Fibroblast of gingiva (primary cell): Measurements from ENCODE around the gene DEUP1.
"Not testable (repeated sequence)": the region's sequence is repeated elsewhere in the genome, so short reads cannot be mapped to it uniquely, and the experiment has no call there.

Experiments
- DNase-seq: peaks from one replicate; pipeline ENCODE4 v3.0.0-alpha.2; 2011; ENCODE audit warnings: low read depth

DEUP1 gene

DNA sequence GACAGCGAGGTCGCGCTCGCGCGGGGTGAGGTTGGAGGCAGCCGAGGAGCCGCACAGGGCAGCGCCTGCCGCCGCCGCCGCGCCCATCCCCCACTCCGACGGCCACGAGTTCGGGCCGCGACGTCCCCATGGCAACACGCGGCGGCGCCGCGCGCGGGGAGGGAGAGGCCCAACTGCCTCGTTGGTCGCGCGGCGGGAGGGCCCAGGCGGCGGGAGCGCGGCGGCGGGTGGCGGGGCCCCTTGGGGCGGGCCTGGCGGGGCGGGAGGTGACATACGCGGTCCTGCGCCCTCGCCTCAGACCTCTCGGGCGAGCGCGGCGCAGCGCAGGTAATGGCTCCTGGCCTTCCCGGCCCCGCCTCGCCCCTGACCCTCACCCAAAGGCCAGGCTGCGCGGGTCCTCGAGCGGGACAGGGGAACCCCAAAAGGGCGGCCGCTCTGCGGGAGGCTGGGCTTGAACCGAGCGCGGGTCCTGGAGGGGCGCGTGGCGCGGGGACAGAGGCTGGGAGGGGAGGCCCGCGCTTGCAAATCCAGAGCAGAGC, at the start of gene DEUP1:
Gene DEUP1, plus strand, starts transcription at position 297 of the 539 bp plus-strand sequence. CDS start 1,518 bp downstream, outside the sequence.
- DNase-seq: no peak

DNA sequence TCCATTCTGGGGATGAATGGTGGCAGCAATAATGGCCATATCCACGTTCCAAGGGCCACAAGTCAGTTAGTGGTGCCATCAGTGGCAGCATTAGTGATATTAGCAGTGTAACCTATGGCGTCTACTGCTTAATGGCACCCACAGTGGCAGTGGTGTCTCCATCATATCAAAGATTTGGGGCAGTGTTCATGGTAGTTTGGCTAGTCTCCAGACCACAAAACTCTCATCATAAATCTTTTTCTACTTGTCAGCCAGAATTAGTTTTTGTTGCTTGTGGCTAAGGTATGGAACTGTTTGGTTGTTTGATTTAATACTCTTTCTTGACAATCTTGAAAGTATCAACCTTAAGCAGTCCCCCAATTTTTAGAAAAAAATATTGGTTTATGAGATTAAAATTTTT, 45.1 kb upstream of the DEUP1 start:
- no peak for DNase-seq

- DNase-seq: no peak
These were observed 43.1 kb upstream of the DEUP1 start for GRCh38 chr11:93287434-93287833.

DNA sequence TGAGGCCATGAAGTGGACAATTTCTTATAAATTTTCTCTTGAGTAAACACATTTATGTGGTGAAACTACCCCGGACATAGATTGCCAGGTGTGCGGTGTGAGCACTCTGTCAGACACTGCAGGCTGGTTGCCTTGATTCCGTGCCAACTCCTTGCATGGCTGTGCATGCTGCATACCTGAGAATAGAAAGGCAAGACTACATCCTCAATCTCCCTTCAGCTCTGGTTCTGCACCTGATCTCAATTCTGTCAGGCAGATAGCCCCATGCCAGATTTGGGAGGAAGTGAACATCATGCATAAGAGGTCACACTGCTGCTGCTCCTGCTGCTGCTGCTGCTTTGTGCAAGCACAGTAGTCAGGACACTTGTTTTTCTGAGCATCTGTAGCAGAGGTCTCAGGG, 42.5 kb upstream of the DEUP1 start:
- DNase-seq: no peak

DNA sequence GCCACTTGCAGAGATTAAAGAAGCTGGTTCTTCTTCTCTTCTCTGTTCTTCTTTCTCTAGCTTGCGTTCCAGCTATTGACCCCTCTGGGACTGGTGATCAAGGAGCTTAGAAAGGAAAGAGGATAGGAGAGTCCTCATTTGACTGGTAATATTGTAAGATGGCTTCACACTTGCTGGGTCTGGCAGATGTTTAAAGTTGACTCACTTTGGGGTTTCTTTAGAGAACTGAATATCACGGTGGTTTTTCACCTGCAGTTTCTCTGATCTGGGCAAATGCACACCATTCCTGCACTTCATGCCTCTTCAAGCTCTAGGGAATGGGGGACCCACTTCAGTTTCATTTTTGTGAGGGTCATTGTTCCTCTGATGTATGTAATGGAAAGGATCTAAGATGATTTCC, 41.8 kb upstream of the DEUP1 start:
- no peak for DNase-seq

DNA sequence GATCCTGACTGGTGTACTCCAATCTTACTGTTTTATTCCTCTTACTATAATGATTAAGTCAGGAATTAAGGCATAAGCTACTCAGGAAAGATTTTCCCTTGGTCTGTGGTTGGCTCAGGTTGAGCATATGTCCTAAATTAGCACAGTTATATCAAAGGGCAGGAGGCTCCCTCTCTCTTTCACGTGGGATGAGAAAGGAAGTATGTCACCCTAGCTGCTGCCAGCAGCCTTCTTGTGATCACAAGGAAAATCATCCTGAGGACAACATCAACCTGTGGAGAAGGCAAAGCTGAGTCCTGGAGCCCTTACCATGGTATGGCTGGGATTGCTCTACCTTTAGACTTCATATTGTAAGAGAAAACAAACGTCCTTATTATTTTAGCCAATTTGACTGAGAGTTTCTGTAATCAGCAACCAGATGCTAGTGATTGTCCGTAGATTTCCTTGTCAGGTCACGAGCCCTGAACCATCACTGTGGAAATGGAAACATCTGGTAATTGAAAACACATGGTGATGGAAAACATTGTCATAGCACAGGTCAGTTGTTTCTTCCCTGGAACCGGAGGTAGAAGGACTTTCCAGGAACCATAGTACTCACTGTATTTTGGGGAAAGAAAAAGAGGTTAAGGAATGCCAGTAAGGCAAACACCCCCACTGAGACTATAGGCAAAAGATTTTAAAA, 40.6 kb upstream of the DEUP1 start:
- DNase-seq: no peak

GRCh38 chr11:93291110-93291509, 39.4 kb upstream of the DEUP1 start:
- no peak for DNase-seq

DNA sequence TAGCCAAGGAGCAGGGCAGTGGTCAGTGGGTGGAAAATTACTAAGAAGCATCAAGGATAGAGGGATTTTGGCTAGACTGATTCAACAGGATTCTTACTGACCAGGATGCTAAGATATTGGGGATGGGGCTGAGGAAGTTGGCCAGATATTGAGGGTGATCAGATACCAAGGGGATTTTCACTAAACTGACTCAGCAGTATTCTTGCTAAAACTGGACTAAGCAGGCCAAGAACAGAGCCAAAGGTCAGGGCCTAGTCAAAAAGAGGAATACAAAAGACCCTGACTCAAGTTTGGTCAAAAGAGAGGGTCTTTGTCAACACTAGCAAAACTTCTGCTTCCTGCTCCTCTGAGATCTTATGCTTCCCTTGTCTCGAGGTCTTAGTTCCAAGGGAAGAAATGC, 38.6 kb upstream of the DEUP1 start:
- no peak for DNase-seq

DNA sequence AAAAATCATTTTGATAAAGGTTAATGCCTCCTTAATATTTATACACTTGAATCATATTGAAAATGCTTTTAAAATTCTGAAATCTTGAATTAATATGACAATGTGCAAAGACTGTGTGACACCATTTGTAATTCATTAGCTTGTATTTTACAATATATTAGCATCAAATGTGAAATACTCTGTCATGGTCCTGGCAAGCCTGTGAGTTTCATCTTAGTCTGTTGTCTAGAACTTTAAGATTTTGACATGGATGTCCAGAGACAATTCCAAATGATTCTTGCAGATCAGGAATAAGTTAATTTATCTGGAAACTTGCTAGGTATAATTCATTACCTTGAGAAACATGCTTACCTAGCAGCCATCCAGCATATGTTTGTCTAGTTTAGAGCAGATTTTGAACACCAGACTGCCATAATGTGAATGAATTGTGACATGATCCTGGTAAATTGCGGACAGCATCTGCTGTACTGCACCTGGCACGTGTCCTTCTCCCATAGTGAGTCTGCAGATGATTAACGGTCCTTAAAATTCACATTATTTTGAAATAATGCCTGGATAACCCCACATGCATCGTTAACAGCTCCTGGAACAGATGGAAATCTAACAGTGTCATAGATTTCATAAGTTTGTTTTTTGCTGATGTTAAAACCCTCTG, 34.5 kb upstream of the DEUP1 start:
- no peak for DNase-seq

DNA sequence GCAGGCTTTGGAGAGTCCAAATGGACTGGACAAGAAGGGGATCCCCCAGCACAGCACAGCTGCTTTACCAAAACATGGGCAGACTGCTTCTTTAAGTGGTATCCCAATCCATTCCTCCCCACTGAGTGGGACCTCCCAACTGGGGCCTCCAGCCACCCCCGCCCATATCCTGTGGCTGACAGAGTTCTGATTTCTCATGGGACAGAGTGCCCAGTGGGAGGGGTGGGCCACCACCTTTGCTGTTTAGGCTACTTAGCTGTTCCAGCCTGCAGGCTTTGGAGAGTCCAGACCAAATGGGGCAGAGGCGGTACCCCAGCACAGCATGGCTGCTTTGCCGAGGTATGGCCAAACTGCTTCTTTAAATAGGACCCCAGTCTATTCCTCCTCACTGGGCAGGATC, 26.9 kb upstream of the DEUP1 start:
- no peak for DNase-seq

DNA sequence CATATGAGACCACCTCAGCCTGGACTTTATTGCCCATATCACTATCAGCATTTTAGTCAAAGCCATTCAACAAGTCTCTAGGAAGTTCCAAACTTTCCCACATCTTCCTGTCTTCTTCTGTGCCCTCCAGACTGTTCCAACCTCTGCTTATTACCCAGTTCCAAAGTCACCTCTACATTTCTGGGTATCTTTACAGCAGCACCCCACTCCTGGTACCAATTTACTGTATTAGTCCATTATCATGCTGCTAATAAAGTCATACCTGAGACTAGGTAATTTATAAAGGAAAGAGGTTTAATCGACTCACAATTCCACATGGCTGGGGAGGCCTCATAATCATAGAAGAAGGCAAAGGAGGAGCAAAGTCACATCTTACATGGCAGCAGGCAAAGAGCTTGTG, 16.1 kb upstream of the DEUP1 start:
- not testable (repeated sequence) for DNase-seq

DNA sequence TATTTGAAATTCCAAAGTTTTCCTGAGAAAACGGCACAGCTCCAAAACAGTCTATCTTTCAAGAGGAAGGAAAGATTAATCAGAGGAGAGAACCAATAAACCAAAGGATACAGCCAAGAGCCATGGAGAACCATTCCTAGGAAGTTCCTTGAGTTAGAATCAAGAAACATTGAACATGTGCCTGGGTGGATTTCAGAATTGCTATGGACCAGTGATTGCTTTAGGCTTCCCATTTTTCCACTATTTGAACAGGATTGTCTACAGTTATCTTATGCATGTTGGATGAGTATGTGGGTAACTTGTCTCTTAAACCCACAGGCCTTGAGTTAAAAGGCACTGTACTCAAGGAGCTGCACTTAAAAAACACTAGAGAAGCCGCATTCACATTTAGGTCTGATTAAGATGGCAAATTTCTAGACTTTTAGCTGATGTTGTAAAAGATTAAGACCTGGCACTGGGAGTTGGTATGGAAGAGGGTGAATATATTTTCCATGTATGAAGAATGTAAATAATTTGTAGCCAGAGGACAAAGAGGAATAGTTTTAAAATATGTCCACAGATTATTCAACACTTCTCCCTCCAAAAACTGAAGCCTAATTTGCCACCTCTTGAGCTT, 11.2 kb upstream of the DEUP1 start:
- no peak for DNase-seq

DNA sequence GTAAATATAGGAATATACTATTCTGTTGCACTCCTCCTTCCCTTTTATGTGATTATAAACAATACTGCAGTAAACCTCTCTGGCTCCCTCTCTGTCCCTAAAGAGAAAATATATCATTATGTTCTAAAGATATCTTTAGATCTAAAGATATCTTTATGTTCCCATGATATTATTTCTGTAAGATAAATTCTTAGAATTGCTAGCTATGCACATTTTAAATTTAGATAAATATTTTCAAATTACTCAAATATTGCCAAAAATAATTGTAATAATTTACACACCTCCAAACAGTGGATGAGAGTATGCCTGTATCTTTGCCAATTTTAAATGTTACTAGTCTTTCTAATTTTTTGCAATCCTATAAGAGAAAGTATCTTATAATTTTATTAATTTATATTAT, 10.3 kb upstream of the DEUP1 start:
- DNase-seq: no peak

- no peak for DNase-seq
These were observed 8.3 kb upstream of the DEUP1 start for GRCh38 chr11:93322207-93322606.

DNA sequence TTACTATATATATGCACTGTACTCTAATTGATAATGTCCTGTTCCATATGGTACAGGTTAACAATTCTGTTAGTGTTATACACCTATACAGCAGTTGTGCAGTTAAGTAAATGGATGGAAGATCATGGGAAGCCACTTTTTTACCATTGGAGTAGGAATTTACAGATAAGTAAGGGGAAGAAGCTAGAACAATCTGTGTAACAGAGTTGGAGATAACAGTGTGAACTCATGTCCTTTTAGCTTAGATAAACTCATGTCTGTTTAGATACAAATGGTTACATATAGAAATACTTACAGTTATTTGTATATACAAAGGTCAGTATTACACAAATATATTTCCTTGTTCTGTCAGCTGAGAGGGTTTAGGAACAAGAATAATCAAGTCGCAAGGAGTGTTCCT, 6.8 kb upstream of the DEUP1 start:
- no peak for DNase-seq

- DNase-seq: no peak
These were observed 6.0 kb upstream of the DEUP1 start for GRCh38 chr11:93324500-93324899.

DNA sequence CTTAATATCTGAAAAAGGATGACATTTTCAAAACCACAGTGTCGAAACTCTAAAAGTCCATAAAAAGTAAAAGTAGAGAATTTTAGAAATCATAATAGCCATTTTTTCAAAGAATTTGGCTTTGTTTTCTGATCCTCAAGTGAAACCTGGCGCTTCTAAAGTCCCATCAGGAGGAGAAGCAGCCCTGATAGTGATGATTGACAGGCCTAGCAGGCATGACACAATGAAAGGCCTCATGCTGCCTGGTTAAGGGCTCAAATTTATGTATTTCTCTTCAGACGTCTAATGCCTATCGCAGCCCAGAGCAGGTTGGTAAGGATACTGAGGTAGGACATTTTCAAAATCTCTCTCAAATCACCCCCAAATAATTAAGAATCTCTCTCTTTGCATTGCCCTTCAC, 3.9 kb upstream of the DEUP1 start:
- no peak for DNase-seq

DNA sequence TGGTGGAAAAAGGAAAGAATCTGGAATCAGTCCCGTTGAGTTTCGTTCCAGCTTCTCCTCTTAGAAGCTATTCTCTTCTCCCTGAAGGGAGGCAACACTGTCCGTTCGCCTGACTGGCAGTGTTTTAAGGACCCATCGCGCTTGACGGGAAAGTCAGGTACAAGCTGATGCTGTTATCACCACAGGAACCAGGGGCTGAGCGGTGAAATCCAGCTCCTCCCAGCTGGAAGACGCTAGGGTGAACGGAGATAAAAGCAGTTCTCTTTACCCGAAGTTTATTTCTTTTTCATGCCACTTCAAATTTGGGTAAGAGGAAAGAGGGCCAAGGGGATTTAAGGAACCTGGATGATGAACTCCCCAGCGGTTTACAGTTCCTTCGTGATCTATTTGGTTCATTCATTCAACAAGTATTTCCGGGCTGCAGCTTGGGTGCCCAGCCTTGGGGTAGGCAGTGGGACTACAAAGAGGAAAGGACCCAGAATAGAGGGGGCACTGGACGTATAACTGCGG, 551 bp upstream of the DEUP1 start:
- no peak for DNase-seq

- no peak for DNase-seq
These were observed 9.7 kb downstream of the DEUP1 start for GRCh38 chr11:93340223-93340622.

DNA sequence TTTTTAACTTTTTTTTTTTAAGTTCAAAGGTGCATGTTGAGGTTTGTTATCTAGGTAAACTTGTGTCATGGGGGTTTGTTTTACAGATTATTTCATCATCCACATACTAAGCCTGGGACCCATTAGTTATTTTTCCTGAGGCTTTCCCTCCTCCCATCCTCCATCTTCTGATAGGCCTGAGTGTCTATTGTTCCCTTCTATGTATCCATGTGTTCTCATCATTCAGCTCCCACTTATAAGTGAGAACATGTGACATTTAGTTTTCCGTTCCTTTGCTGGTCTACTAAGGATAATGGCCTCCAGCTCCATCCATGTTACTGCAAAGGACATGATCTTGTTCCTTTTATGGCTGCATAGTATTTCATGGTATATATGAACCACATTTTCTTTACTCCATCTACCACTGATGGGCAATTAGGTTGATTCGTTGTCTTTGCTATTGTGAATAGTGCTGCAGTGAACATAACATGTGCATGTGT, 14.4 kb downstream of the DEUP1 start:
- DNase-seq: no peak

- DNase-seq: no peak
These were observed 18.4 kb downstream of the DEUP1 start for GRCh38 chr11:93348930-93349329.

DNA sequence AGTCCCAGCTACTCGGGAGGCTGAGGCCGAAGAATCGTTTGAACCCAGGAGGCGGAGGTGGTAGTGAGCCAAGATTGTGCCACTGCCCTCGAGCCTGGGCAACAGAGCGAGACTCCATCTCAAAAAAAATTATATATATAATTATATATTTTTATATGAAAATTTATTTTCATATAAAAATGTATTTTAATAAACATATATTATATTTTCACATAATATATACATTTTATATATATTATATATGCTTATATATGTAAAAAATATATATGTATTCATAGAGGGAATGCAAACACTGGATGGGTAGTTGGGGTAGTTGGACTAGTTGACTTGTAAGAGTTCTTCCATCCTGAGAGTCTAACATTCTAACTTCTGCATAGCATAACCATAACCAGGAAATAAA, 20.3 kb downstream of the DEUP1 start:
- DNase-seq: no peak

DNA sequence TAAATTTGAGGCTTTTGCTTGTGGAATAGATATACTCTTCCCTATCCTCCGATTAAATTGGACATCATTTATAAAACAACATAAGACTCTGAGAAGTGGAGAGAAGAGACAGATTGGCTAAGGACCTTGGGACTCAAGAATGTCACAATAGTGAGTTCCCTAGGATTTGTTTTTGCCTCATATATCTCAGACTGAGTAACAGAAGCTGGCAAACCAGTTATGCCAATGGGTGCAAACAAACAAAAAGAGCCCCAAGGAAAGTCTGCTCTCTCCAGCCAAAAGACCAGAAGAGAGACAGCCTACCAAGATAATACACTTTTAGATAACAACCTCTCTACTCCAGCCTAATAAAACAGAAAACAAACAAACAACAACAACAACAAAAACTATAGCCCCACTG, 28.9 kb downstream of the DEUP1 start:
- DNase-seq: no peak
